ENCODE measurements around the gene IQCM. TPM values are rescaled to one million over a fixed set of nuclear protein-coding genes. Genes with fewer than 3 reads are reported as not detected.

IQCM gene
- polyA plus RNA-seq, 1 of the 3 experiments (the other 2 are of a cell fraction): not detected

- Histone ChIP-seq H3K4me1 (ENCODE audit: control insufficient read depth in 1 of 2, insufficient read depth in 2 of 2, low read depth in 1 of 2, low read length in 1 of 2) (no peaks in the 10 kb centered on the region), H3K27ac (ENCODE audit: low read depth in 2 of 2, low read length in 1 of 2) (no peak overlapping the region), H3K4me2 (no peak overlapping the region), H3F3A (replicated peaks; ENCODE audit: insufficient read depth) (no peaks in the 10 kb centered on the region), H3K4me3 (ENCODE audit: low read depth in 2 of 2, low read length in 1 of 2) (no peak overlapping the region), H3K27me3 (ENCODE audit: insufficient read depth) (no peaks in the 10 kb centered on the region), H3K9ac (no peak overlapping the region), H3K9me3 (no peaks in the 10 kb centered on the region), H3K9me2 (no peaks in the 10 kb centered on the region), H4K20me1 (ENCODE audit: insufficient read depth) (no peaks in the 10 kb centered on the region), H3K79me2 (ENCODE audit: insufficient read depth) (no peaks in the 10 kb centered on the region), H2AFZ (ENCODE audit: low read depth) (no peak overlapping the region), H3K36me3 (replicated peaks in 1 of 2; ENCODE audit: control insufficient read depth in 1 of 2, insufficient read depth in 2 of 2, low read length in 1 of 2) (no peaks in the 10 kb centered on the region)
- ChIA-PET CTCF (no interaction called here), POLR2A (no interaction called here)
- DNase-seq: no peak
- WGBS (ENCODE audit: low lambda C conversion rate): 20% methylated on average over 2 of the region's 2 CpGs
- TF ChIP-seq EP300 (IDR thresholded peaks at IDR 0.05; ENCODE audit: borderline replicate concordance in 1 of 2, low read depth in 1 of 2, low read length in 1 of 2) (no peak), RFX5 (IDR thresholded peaks at IDR 0.05; ENCODE audit: low read length) (no peak), SMC3 (IDR thresholded peaks at IDR 0.05; ENCODE audit: low read depth, low read length) (no peak), FOXM1 (IDR thresholded peaks at IDR 0.05; ENCODE audit: low read depth) (no peak), GATA2 (CRISPR knock-in tag; IDR thresholded peaks at IDR 0.05) (no peak), TAF1 (IDR thresholded peaks at IDR 0.05; ENCODE audit: borderline replicate concordance, low read depth, low read length) (no peak), ZBTB33 (IDR thresholded peaks at IDR 0.05; ENCODE audit: borderline replicate concordance, low read depth) (no peak), EZH2phosphoT487 (IDR thresholded peaks at IDR 0.05; ENCODE audit: borderline replicate concordance, low read depth) (no peak), USF2 (IDR thresholded peaks at IDR 0.05; ENCODE audit: borderline replicate concordance, low read depth, low read length) (no peak), PBX3 (IDR thresholded peaks at IDR 0.05) (no peak), MEF2A (IDR thresholded peaks at IDR 0.05; ENCODE audit: borderline replicate concordance, low read depth) (no peak), SIN3A (IDR thresholded peaks at IDR 0.05; ENCODE audit: borderline replicate concordance, low read depth, low read length) (no peak), FOSL2 (IDR thresholded peaks at IDR 0.05; ENCODE audit: borderline replicate concordance, low read depth) (no peak)
Measured at GRCh38 chr4:149403081-149403480, 412.6 kb downstream of the IQCM start.

GRCh38 chr4:149398993-149399392, 416.6 kb downstream of the IQCM start:
- Histone ChIP-seq H2AFZ (ENCODE audit: low read depth) (no peak overlapping the region), H3K4me1 (ENCODE audit: control insufficient read depth in 1 of 2, insufficient read depth in 2 of 2, low read depth in 1 of 2, low read length in 1 of 2) (no peaks in the 10 kb centered on the region; a peak in 1 of 4 replicates), H3K27me3 (ENCODE audit: insufficient read depth) (peaks cover 3% of the 10 kb centered on the region; the same call in 1 of the 2 replicates), H3K4me2 (no peak overlapping the region), H4K20me1 (ENCODE audit: insufficient read depth) (no peaks in the 10 kb centered on the region), H3K9me3 (no peaks in the 10 kb centered on the region), H3K9ac (no peak overlapping the region), H3F3A (replicated peaks; ENCODE audit: insufficient read depth) (no peaks in the 10 kb centered on the region), H3K36me3 (replicated peaks in 1 of 2; ENCODE audit: control insufficient read depth in 1 of 2, insufficient read depth in 2 of 2, low read length in 1 of 2) (no peaks in the 10 kb centered on the region), H3K4me3 (ENCODE audit: low read depth in 2 of 2, low read length in 1 of 2) (no peak overlapping the region), H3K9me2 (no peaks in the 10 kb centered on the region), H3K27ac (ENCODE audit: low read depth in 2 of 2, low read length in 1 of 2) (no peak overlapping the region), H3K79me2 (ENCODE audit: insufficient read depth) (no peaks in the 10 kb centered on the region)
- POLR2A ChIA-PET: no interaction called here
- CTCF ChIA-PET: interaction anchor here (0.7 kb wide), 1 partner anchor 1256 kb away, joined by 3 read pairs; no protein-coding TSS in a partner anchor
- WGBS (ENCODE audit: low lambda C conversion rate): 11% methylated on average over 3 of the region's 3 CpGs
- DNase-seq: no peak
- TF ChIP-seq GATA2 (CRISPR knock-in tag; IDR thresholded peaks at IDR 0.05): no peak
- TF ChIP-seq RCOR1 (IDR thresholded peaks at IDR 0.05; ENCODE audit: low read length): no peak
- no peak for TF ChIP-seq JUND (IDR thresholded peaks at IDR 0.05)
- no peak for TF ChIP-seq GABPA (IDR thresholded peaks at IDR 0.05; ENCODE audit: low read depth)

Measured in SK-N-SH (cell line).